GM19395 (cell line): ENCODE results near the gene SYNC.
"Not testable (repeated sequence)": the region's sequence is repeated elsewhere in the genome, so short reads cannot be mapped to it uniquely, and the experiment has no call there.

ENCODE experiments used
- ATAC-seq: cut with Tn5 transposase; IDR thresholded peaks from one replicate; pipeline ENCODE4 v1.9.1; 2021; ENCODE audit warnings: mild to moderate bottlenecking, moderate library complexity; ENCODE audit not compliant: unreplicated experiment

SYNC gene

GRCh38 chr1:32724678-32725614 lies 22.4 kb upstream of the SYNC start:
- no peak for ATAC-seq

- no peak for ATAC-seq
These were observed 17.2 kb upstream of the SYNC start for GRCh38 chr1:32719681-32720275.

- no peak for ATAC-seq
These were observed 16.0 kb upstream of the SYNC start for GRCh38 chr1:32718527-32718926.

DNA sequence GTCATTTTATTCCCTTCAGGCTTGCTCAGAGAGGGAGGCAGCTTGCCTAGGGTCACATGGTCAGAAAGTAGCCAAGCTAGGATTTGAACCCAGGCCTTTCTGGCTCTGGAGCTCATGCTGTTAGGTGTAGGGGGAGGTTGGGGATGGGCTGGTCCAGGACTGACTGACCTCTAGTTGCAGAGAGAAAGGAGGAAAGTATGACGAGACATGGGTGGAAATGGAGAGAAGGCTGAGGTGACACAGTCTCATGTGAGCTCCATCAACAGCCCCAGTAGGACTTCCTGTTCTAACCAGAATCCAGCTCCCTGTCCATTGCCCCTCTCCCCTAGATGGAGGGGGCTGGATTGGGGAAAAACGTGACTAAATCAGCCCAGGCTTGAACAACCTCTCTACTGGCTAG lies 15.5 kb upstream of the SYNC start:
- no peak for ATAC-seq

- no peak for ATAC-seq
These were observed 14.9 kb upstream of the SYNC start for GRCh38 chr1:32717503-32717902.

- no peak for ATAC-seq
These were observed 14.0 kb upstream of the SYNC start for GRCh38 chr1:32716312-32717148.

- ATAC-seq, result no peak
These were observed 13.3 kb upstream of the SYNC start for GRCh38 chr1:32715901-32716311.

DNA sequence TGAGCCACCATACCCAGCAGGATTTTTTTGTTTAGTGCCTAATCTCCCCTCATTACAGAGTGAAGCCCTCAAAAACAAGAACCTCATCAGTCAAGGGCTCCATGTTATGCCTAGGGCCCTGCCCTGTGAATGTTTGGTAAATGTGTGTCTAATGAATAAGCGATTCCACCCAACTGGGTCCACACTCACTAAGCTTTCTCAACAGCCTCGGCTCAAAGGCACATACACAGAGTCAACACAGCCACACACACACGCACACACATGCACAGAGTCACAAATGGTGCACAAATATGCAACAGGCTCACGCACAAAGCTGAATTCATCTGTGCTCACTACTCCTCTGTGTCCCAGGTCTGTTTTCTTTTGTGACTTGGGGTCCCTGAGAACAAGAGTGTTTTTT lies 11.7 kb upstream of the SYNC start:
- no peak for ATAC-seq

GRCh38 chr1:32713081-32713480 lies 10.5 kb upstream of the SYNC start:
- no peak for ATAC-seq

- ATAC-seq, result not testable (repeated sequence)
These were observed 8.7 kb upstream of the SYNC start for GRCh38 chr1:32711221-32711620.

DNA sequence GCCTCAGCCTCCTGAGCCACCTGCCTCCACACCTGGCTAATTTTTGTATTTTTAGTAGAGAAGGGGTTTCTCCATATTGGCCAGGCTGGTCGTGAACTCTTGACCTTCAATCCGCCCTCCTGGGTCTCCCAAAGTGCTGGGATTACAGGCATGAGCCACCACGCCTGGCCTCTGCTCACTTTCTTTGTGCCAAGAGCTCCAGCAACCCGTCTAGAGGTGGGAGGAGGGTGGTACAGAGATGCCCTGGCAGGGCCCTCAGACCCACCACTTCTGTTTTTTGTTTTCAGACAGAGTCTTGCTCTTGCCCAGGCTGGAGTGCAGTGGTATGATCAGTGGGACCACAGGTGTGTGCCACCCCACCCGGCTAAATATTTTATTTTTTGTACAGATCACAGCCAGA lies 6.9 kb upstream of the SYNC start:
- no peak for ATAC-seq

- ATAC-seq, result no peak
These were observed 6.5 kb upstream of the SYNC start for GRCh38 chr1:32709075-32709474.

GRCh38 chr1:32706491-32706890 lies 3.9 kb upstream of the SYNC start:
- ATAC-seq, result no peak

DNA sequence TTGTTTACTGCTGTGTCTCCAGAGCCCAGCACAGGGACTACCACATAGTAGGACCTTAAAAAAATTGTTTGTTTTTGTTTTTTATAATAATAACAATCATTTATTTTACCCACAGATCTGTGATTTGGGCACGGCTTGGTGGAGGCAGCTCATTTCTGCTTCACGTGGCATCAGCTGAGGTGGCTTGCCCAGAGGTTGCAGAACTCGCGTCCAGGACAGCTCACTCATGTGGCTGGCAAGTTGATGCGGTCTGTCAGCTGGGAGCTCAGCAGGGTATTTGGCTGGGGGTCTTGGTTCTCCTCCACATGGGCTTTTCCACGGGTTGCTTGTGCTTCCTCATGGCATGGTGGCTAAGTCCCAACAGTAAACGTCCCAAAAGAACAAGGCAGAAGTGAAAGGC lies 2.9 kb upstream of the SYNC start:
- ATAC-seq, result no peak

GRCh38 chr1:32703479-32704291 lies 1.1 kb upstream of the SYNC start:
- ATAC-seq, result no peak

DNA sequence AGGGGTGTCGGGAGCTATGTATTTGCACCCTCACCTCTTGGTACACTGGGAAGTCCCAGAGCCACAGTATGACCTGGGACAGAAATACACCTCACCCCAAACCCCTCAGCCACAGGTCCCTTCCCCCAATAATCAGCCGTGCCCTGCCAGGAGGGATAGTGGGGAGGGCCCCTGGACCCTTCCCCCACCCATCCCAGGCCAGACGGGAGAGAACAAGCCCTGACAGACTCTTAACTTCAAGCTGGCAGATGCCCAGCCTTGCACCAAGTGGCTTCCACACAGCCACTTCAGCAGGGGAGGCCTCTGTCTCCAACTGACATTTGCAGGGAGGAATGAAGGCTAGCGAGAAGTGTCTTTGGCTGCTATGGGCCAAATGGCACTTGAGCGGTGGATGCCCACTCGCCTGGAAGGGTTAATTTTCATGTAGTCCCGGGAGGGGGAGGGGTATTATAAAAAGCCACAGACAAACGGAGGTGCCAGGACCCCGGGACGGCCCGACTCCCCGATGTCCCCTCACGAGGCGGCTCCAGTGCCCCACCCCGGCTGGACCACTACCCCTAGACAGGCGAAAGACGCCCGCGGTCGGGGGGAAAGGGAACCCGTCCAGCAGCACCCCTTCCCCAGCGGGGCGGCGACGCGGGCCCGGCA lies 495 bp downstream of the SYNC start:
- no peak for ATAC-seq

GRCh38 chr1:32701421-32701911 lies 1.1 kb downstream of the SYNC start:
- ATAC-seq, result no peak

- not testable (repeated sequence) for ATAC-seq
These were observed 5.6 kb downstream of the SYNC start for GRCh38 chr1:32696996-32697395.

GRCh38 chr1:32696041-32696440 lies 6.5 kb downstream of the SYNC start:
- no peak for ATAC-seq
